ENCODE data around the gene PSMA5. TPM values are rescaled to one million over a fixed set of nuclear protein-coding genes. Genes with fewer than 3 reads are reported as not detected.
A peak's percentile ranks its signal among the peaks of the same experiment; 100 is the strongest.

Gene PSMA5
- total and polyA plus RNA-seq, 2 of the 13 experiments (the other 11 are each of a cell fraction or from before 2014, with no cell fraction given), result 140 to 169 TPM

GRCh38 chr1:109370712-109371340 is 55.4 kb downstream of the PSMA5 start (continued):
- TF ChIP-seq CEBPZ (IDR thresholded peaks at IDR 0.05; ENCODE audit: low read length), result no peak
- no peak for TF ChIP-seq RAD21 (CRISPR knock-in tag; IDR thresholded peaks at IDR 0.05)
- TF ChIP-seq ELF3 (CRISPR knock-in tag; IDR thresholded peaks at IDR 0.05), result no peak
- no peak for TF ChIP-seq HHEX (CRISPR knock-in tag; IDR thresholded peaks at IDR 0.05)
- TF ChIP-seq GATAD2A (CRISPR knock-in tag; IDR thresholded peaks at IDR 0.05), result peak; percentile 88; the same call in 1 of the 2 replicates
- no peak for TF ChIP-seq ZNF619 (CRISPR knock-in tag; IDR thresholded peaks at IDR 0.05)
- TF ChIP-seq ZSCAN12 (CRISPR knock-in tag; IDR thresholded peaks at IDR 0.05), result no peak
- TF ChIP-seq MIER2 (CRISPR knock-in tag; IDR thresholded peaks at IDR 0.05), result no peak
- TF ChIP-seq ISL2 (CRISPR knock-in tag; IDR thresholded peaks at IDR 0.05), result peak; percentile 44; the same call in 1 of the 2 replicates
- peak; percentile 41; the same call in 1 of the 2 replicates for TF ChIP-seq HNF4G (IDR thresholded peaks at IDR 0.05; ENCODE audit: borderline replicate concordance, low read depth, low read length)
- no peak for TF ChIP-seq HNF4G (CRISPR knock-in tag; IDR thresholded peaks at IDR 0.05; ENCODE audit: borderline replicate concordance, low read depth)
- TF ChIP-seq E2F5 (CRISPR knock-in tag; conservative IDR thresholded peaks at IDR 0.05), result no peak
- no peak for TF ChIP-seq PHF8 (CRISPR knock-in tag; IDR thresholded peaks at IDR 0.05)
- no peak for TF ChIP-seq JARID2 (CRISPR knock-in tag; IDR thresholded peaks at IDR 0.05; ENCODE audit: insufficient replicate concordance)
- no peak for TF ChIP-seq RBM22 (optimal IDR thresholded peaks at IDR 0.05; ENCODE audit: low read length)
- no peak for TF ChIP-seq MED8 (CRISPR knock-in tag; IDR thresholded peaks at IDR 0.05; ENCODE audit: insufficient replicate concordance)
- no peak for TF ChIP-seq GTF2F1 (IDR thresholded peaks at IDR 0.05; ENCODE audit: low read length)
- TF ChIP-seq CREB3 (CRISPR knock-in tag; IDR thresholded peaks at IDR 0.05), result no peak
- TF ChIP-seq ZFP1 (CRISPR knock-in tag; IDR thresholded peaks at IDR 0.05), result no peak
- TF ChIP-seq MAX (IDR thresholded peaks at IDR 0.05), result 0 out of 2 replicates have a peak, but pooled peaks have one; percentile 19
- TF ChIP-seq ZSCAN30 (CRISPR knock-in tag; IDR thresholded peaks at IDR 0.05), result no peak
- TF ChIP-seq ZNF576 (CRISPR knock-in tag; IDR thresholded peaks at IDR 0.05), result no peak
- no peak for TF ChIP-seq ZFP62 (CRISPR knock-in tag; IDR thresholded peaks at IDR 0.05)
- TF ChIP-seq ZNF775 (CRISPR knock-in tag; IDR thresholded peaks at IDR 0.05; ENCODE audit: borderline replicate concordance), result no peak
- no peak for TF ChIP-seq ZNF3 (CRISPR knock-in tag; IDR thresholded peaks at IDR 0.05)
- no peak for TF ChIP-seq CHD2 (IDR thresholded peaks at IDR 0.05; ENCODE audit: low read depth, low read length)
- TF ChIP-seq MED1 (CRISPR knock-in tag; IDR thresholded peaks at IDR 0.05), result no peak
- TF ChIP-seq RBAK (CRISPR knock-in tag; IDR thresholded peaks at IDR 0.05), result no peak
- no peak for TF ChIP-seq ZNF678 (CRISPR knock-in tag; IDR thresholded peaks at IDR 0.05)
- no peak for TF ChIP-seq ZSCAN31 (CRISPR knock-in tag; IDR thresholded peaks at IDR 0.05; ENCODE audit: low read depth)
